Activated B cell treated with CpG ODN at 0.5 μM for 24 hours (primary cell): Measurements from ENCODE around the gene SPON1. TPM values are rescaled to one million over a fixed set of nuclear protein-coding genes. Genes with fewer than 3 reads are reported as not detected.

Experiments used
- ATAC-seq: fragments of 200-7000 bp; cut with Tn5 transposase; one replicate; pipeline ENCODE4 v1.10.0; 2021; ENCODE audit warnings: low read depth, mild to moderate bottlenecking, moderate library complexity
- CTCF ChIA-PET: fragments of 350-600 bp; sonication (Branson Sonifier 250); formaldehyde crosslinking; loops from one replicate; lab custom pipeline; 2021; ENCODE audit warnings: antibody characterized with exemption; lab: Charles Lee
- POLR2A ChIA-PET: fragments of 350-600 bp; sonication (Branson Sonifier 250); formaldehyde crosslinking; loops from one replicate; lab custom pipeline; 2021; ENCODE audit warnings: antibody characterized with exemption; lab: Charles Lee
- DNase-seq: peaks from one replicate; pipeline ENCODE4 v3.0.0; 2022
- H3K27ac Mint-ChIP-seq: one replicate; pipeline ENCODE4 v1.8.0; 2020; ENCODE audit warnings: mixed read lengths
- H3K27me3 Mint-ChIP-seq: one replicate; pipeline ENCODE4 v1.8.0; 2021; ENCODE audit warnings: mixed read lengths
- H3K36me3 Mint-ChIP-seq: one replicate; pipeline ENCODE4 v1.8.0; 2021; ENCODE audit warnings: low read depth, mixed read lengths
- H3K4me1 Mint-ChIP-seq: one replicate; pipeline ENCODE4 v1.8.0; 2021; ENCODE audit warnings: mixed read lengths
- H3K4me3 Mint-ChIP-seq: one replicate; pipeline ENCODE4 v1.8.0; 2020; ENCODE audit warnings: mild to moderate bottlenecking, mixed read lengths
- H3K9me3 Mint-ChIP-seq: one replicate; pipeline ENCODE4 v1.8.0; 2020; ENCODE audit warnings: mixed read lengths
- CTCF ChIP-seq: fragments of 200-600 bp; IDR thresholded peaks from one replicate; pipeline ENCODE4 v1.8.0; 2022; ENCODE audit warnings: antibody characterized with exemption, mild to moderate bottlenecking
- intact Hi-C: fragments of 100-400 bp; cut with micrococcal nuclease; formaldehyde crosslinking; loops from one replicate; pipeline ENCODE4 v1.15.1; 2024
- total RNA-seq: library from RNA; stranded (reverse); gene quantifications from 2 replicates; pipeline ENCODE4 v1.2.3, GENCODE V29; 2022

Gene SPON1
- total RNA-seq, 1 donor from 2014 or later, result not detected

DNA sequence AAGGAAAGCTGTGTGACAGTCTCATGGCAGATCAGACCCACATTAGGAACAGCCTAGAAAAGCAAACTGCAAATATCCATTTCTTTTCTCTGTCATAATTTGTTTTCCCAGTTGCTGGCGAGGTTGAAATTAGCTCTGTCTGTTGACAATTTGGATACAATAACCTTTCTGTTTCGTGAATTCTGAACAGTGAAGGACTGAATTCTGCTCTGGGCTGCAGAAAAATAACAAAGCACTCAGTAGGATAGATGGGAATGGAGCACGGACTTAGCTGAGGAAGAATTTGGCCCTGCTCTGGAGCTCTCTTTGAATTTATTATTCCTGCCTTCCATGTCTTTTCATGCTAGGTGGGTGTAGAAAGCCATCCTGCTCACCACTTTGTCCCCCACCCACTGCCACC is 256.2 kb downstream of the SPON1 start:
- no peak for ATAC-seq
- Mint-ChIP-seq H3K4me1 (no peaks in the 10 kb centered on the region), H3K4me3 (no peak overlapping the region), H3K36me3 (no peaks in the 10 kb centered on the region), H3K27me3 (peaks cover 28% of the 10 kb centered on the region), H3K9me3 (no peaks in the 10 kb centered on the region), H3K27ac (no peak overlapping the region)
- ChIA-PET CTCF (no interaction called here), POLR2A (no interaction called here)
- TF ChIP-seq CTCF, result no peak
- intact Hi-C loops, result no loop called here
- no peak for DNase-seq

- TF ChIP-seq CTCF, result no peak
- Mint-ChIP-seq H3K27me3 (peaks cover 9% of the 10 kb centered on the region), H3K4me3 (no peak overlapping the region), H3K9me3 (peaks cover 5% of the 10 kb centered on the region), H3K36me3 (no peaks in the 10 kb centered on the region), H3K27ac (no peak overlapping the region), H3K4me1 (peaks cover 8% of the 10 kb centered on the region)
- DNase-seq, result no peak
- ChIA-PET CTCF (no interaction called here), POLR2A (no interaction called here)
- no peak for ATAC-seq
- intact Hi-C loops, result no loop called here
Measured at GRCh38 chr11:14223636-14224288, 261.2 kb downstream of the SPON1 start.

DNA sequence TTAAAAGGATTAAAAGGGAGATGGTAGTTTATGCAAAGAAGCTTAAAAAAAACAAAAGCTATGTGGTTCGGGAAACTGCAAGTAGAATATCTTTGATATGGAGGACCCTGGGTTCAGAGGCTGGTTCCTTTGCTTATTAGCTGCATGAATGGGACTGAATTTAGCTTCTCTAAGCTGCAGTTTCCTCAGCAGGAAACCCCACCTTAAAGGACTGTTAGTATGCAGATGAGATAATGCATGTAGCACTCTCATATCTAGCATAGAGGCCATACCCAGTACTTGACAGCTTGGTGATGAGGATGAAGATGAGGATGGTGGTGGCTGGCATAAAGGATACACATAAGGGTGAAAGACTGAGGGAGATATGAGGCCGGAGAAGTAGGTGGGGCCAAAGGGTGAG is 261.9 kb downstream of the SPON1 start:
- ATAC-seq (no peak), DNase-seq (no peak)
- ChIA-PET CTCF (no interaction called here), POLR2A (no interaction called here)
- peaks cover 3% of the 10 kb centered on the region for H3K27me3 Mint-ChIP-seq
- H3K4me3 Mint-ChIP-seq, result no peak overlapping the region
- peaks cover 5% of the 10 kb centered on the region for H3K9me3 Mint-ChIP-seq
- peaks cover 8% of the 10 kb centered on the region for H3K4me1 Mint-ChIP-seq
- H3K36me3 Mint-ChIP-seq, result no peaks in the 10 kb centered on the region
- no peak overlapping the region for H3K27ac Mint-ChIP-seq
- TF ChIP-seq CTCF, result no peak
- intact Hi-C loops, result no loop called here

DNA sequence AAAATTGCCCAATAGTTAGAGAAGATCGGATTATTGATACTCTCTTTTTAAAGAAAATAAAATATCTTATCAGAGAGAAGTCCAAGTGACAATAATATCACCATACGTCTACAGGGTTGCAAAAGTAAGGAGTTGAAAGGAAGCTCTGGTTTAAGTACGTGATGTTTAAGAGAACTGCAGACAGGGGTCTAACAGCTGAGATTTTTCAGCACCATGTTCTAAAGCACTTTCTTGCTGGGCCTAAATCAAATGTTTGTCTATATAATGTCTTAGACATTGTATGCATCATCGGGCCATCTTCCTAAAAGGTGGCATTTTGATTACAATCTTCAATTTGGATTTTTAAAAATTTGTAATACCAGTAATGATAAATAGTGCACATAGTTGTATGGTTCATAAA is 263.1 kb downstream of the SPON1 start:
- Mint-ChIP-seq H3K4me3 (no peak overlapping the region), H3K27me3 (peaks cover 3% of the 10 kb centered on the region), H3K4me1 (peaks cover 8% of the 10 kb centered on the region), H3K27ac (no peak overlapping the region), H3K9me3 (peaks cover 5% of the 10 kb centered on the region), H3K36me3 (no peaks in the 10 kb centered on the region)
- intact Hi-C loops, result no loop called here
- TF ChIP-seq CTCF, result no peak
- POLR2A ChIA-PET, result no interaction called here
- DNase-seq (no peak), ATAC-seq (no peak)
- CTCF ChIA-PET, result no interaction called here

DNA sequence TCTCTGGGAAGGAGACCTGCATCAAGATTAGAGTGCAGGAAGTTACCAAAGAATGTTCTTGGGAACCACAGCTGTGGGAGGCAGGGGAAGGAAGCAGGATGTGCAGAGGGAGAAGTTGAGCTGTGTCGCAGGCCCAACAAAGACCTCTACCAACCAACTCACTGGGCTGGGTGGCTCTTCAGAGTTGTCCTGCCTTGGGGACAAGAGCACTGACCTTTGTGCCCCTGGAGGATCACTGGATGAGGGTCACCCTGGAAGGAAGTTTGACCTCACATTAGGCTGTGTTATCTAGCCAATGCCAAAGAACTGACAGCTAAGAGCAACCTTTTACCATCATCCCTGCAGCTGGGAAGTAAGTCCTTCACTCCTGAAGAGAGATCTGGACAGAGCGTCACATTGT is 265.8 kb downstream of the SPON1 start:
- H3K27me3 Mint-ChIP-seq, result peaks cover 11% of the 10 kb centered on the region
- ATAC-seq, result no peak
- no peaks in the 10 kb centered on the region for H3K36me3 Mint-ChIP-seq
- H3K27ac Mint-ChIP-seq, result no peak overlapping the region
- DNase-seq, result no peak
- CTCF ChIA-PET, result interaction anchor here (1.3 kb wide), 1 partner anchor 20 kb away, joined by 3 read pairs; no protein-coding TSS in a partner anchor
- peaks cover 5% of the 10 kb centered on the region for H3K9me3 Mint-ChIP-seq
- intact Hi-C loops, result no loop called here
- H3K4me1 Mint-ChIP-seq, result peaks cover 8% of the 10 kb centered on the region
- H3K4me3 Mint-ChIP-seq, result no peak overlapping the region
- no peak for TF ChIP-seq CTCF
- POLR2A ChIA-PET, result no interaction called here
